ENCODE data around the gene RAB23. TPM values are rescaled to one million over a fixed set of nuclear protein-coding genes. Genes with fewer than 3 reads are reported as not detected.

The RAB23 gene
- total RNA-seq, 1 experiment from 2014 or later, result 12.8 TPM

DNA sequence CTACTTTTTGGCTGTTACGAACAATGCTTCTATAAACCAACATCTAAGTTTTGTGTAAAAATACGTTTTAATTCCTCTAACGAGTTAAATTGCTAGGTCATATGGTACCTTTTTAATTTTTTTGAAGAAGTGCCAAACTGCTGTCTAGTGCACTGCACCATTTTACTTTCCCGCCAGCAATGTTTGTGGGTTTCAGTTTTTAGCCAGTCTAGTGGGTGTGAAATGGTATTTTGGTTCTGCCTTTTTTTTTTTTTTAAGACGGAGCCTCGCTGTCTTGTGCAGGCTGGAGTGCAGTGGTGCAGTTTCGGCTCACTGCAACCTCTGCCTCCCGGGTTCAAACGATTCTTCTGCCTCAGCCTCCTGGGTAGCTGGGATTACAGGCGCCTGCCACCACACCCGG, 84.1 kb downstream of the RAB23 start:
- no peak for DNase-seq (ENCODE audit: low read depth)

DNA sequence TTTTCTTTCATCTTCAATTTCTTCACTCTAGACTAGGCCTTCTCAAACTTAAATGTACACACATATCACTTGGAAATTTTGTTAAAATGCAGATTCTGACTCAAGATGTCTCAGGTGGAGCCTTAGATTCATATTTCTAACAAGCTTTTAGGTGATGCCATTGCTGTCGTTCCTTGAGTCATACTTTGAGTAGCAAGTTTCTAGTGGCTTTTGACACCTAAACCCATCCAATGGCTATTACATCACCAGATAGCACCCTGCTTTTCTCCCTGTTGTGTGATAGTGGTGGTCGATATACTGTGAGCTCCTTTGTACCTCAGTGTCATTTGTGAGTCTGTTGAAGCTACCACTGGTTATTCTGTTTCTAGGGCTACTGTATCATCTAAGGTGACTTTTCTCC, 84.8 kb downstream of the RAB23 start:
- no peak for DNase-seq (ENCODE audit: low read depth)

Other genes with a start within 250 kb of the RAB23 start
- 7.9 and 8.6 TPM in 2 replicates for gene KIAA1586, start 175.6 kb downstream of the RAB23 start, total RNA-seq (2014; rRNA removed; shearing (Covaris generic))
- 28.1 and 28.6 TPM in 2 replicates for gene ZNF451, start 132.1 kb downstream of the RAB23 start, total RNA-seq (2014; rRNA removed; shearing (Covaris generic))
- 13.2 and 14.1 TPM in 2 replicates for gene BAG2, start 50.0 kb downstream of the RAB23 start, total RNA-seq (2014; rRNA removed; shearing (Covaris generic))
- 48.2 and 58.5 TPM in 2 replicates for gene PRIM2, start 95.3 kb upstream of the RAB23 start, total RNA-seq (2014; rRNA removed; shearing (Covaris generic))